SHP77 (cell line): Measurements from ENCODE around the gene KDM4B.

Source experiments
- DNase-seq, 2 experiments: peaks; one replicate each; lab custom pipeline; 2025; lab: John Stamatoyannopoulos, UW

Gene KDM4B

GRCh38 chr19:5086725-5087439 lies 118.0 kb downstream of the KDM4B start:
- DNase-seq, result peak; percentile 83 to 85

DNA sequence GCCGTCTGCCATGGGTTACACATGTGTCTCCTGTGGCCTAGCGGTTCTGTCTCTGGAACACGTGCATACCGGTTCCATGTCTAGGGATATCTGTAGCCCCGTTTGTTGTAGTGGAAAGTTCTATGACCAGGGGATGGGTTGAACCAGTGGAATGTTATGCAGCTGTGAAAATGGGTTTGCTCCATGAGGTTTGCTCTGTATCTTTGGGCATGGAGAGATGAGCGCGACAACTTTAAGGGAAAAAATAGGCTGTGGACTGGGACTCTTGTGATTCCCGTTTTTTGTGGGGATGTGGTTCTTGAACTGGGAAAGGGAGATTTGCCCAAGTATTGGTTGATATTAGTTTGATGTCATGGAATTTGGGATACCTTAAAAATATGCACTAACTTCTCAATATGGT lies 120.4 kb downstream of the KDM4B start:
- no peak for DNase-seq

DNA sequence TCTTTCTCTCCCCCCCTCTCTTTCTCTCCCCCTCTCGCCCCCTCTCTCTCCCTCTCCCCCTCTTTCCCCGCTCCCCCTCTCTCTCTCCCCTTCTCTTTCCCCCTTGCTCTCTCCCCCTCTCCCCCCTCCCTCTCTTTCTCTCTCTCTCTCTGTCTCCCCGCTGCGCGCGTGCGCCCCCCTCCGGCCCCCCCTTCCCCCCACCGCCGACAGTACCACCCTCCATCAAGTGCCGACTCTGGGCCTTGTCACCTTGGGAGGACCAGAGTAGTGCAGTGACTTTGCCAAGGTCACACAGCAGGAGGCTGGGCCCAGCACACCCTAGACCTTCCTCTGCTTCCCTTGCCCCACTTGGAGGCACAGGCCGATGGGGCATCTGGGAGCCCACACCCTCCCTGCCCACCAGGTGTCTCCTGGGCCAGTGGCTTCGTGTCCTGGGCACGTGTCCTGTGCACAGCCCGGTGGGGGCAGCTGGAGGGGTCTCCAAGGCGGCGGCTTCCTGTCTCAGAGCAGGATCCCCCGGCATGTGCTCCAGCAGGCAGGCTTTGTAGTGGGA lies 121.6 kb downstream of the KDM4B start:
- no peak for DNase-seq

DNA sequence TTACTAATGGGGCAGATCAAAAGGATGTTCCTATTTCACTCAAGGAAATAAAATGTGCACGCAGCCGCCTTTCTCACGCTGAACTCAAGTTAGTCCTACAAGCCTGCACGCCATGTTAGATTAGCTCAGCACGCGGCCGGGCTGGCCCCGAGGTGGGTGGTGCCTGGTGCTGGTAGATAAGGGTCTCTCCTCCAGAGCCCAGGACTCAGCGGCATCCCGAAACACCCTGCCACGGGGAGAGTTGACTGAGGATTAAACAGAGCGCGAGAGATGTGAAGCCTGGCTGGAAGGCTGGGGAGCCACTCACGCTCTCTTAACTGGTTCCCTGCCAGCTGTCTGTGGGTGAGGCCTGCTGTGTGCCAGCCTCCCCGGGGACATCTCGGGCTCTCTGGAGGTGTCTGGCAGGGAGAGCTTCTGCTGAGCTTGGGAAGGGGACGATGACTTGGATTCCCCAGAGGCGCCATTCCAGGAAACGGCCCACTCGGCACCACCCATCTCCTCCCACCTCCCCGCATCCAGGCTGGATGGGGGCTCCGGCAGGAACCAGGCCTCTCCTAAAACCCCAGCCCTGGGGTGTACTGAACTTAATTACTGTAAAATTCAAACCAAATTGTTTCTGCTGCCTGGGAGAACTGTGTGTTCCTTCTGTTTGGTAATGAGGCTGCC lies 122.2 kb downstream of the KDM4B start:
- no peak for DNase-seq

- no peak for DNase-seq
Measured at GRCh38 chr19:5091684-5092480, 123.0 kb downstream of the KDM4B start.

DNA sequence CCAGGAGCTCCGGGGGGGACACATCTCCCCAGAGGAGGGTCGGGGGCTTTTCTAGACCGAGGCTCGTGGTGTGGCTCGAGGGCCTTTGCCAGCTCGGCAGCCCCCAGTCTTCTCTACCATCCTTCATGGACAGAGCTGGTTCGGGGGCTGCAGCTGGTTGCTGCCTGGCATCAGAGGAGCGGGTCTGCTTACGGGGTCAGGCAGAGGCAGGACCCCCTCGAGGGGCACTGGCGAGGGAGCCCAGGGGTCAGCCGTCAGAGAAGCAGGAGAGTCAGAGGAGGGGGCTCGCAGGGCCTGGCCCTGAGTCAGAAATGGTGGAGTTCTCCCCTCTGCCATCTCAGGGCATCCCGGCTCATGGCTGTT lies 123.5 kb downstream of the KDM4B start:
- DNase-seq, result no peak

GRCh38 chr19:5093297-5093928 lies 124.5 kb downstream of the KDM4B start:
- DNase-seq, result peak; percentile 55 to 59

DNA sequence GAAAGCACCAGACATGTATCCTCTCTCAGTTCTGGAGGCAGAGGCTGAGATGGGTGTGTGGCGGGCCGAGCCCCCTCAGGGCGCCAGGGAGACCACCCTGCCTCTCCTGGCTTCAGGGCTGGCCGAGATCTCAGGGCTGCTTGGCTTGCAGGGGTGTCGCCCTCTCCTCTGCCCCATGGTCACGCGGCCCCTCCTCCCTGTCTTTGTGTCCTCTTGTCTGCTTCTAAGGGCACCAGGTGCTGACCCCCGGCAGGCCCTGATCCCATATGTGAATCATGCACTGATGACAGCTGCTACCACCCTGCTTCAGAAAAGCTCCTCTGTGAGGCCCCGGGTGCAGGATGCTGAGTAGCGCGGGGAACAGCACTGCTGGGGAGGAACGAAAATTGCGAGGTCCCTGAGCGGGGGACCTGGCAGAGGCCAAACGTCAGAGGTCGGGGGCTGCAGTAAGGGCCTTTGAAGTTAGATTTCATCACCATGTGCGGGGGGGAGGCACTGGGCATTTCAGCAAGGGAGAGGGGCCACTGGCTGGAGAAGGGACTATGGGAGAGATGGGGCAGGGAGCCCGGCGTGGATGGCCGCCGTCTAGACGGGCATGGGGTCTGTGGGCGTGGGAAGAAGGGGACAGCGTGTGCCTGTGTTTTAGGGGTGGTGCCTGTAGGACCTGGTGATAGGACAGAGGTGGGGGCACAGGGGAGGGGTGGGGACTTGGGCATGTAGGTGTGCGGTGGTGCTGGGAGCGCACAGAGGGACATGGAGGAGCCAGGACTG lies 125.2 kb downstream of the KDM4B start:
- DNase-seq, result peak; percentile 75 to 76

DNA sequence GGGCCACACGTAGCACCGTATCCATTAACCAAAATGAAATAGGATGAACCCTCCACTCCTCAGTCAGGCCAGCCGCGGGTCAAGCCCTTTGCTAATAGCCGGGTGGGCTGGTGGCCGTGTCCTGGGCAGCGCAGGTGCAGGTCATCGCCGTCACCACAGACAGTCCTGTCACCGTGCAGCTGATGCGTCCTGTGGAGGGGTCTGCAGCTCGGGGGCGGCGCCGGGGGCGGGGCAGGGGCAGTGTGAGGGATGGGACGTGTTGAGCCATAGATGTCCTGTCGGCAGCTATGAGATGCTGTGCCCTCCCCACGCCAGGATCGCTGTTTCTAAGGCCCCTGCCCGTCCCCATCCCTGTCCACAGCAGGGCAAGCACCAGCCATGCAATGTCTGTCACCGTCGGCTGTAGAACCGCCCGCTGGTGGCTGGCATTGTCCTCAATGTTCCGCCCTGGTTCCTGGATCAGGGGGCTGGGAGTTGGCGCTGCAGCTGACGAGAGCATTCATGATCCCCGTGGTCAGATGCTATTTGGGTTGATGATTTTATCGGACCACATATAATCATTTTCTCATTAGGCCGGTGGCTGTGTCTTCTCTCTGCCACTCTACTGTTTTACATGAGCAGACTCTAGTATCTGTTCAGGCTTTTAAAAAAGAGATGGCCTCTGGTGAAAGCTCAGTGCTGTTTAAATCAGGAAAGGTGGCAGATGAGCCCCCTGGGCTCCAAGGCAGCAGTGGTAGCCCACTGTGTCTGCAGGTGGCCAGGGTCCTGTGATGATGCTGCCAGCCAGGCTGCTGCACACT lies 126.1 kb downstream of the KDM4B start:
- DNase-seq, result no peak

DNA sequence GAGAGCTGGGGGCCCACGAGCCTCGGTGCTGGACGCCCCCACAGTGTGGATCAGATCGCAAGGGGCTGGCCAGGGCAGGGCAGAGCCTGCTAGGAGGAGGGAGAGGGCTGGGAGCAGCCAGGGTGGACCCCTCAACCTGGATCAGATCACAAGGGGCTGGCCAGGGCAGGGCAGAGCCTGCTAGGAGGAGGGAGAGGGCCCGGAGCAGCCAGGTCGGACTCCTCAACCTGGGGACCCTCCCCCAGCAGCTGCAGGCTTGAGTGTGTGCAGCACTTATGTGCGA lies 126.6 kb downstream of the KDM4B start:
- DNase-seq, result no peak

DNA sequence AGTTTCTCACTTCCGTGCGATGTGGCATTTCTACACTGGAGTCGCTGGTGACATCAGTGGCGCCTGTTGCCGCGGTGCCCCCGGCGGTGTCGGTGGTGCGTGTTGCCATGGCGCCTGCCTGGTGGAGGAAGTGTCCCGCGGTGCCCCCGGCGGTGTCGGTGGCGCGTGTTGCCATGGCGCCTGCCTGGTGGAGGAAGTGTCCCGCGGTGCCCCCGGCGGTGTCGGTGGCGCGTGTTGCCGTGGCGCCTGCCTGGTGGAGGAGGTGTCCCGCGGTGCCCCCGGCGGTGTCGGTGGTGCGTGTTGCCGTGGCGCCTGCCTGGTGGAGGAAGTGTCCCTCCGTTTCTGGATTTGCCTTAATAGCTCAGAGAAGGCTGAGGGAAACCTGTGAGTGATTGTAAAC lies 127.6 kb downstream of the KDM4B start:
- DNase-seq, result no peak

DNA sequence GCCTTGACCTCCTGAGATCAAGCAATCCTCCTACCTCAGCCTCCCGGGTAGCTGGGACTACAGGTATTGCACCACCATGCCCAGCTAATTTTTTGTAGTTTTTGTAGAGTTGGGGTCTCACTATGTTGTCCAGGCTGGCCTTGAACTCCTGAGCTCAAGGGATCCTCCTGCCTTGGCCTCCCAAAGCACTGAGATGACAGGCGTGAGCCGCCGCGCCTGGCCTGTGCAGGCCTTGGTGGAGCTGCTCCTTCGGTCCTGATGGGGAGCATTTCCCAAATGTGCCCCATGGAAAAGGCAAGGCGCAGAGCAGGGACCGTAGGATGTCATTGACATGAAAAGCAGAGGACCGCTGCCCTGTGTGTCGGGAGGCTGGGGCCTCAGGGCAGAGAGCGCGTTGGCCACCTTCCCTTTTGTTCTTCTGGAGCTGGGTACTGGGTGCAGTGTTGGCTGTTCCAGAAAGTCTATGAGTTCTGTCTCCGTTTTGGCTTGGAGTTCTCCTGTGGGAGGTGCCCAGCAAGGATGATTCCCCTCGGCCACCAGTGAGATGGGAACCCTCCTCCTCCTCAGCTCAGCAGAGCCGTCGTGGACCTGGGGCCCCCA lies 128.5 kb downstream of the KDM4B start:
- no peak for DNase-seq

- no peak for DNase-seq
Measured at GRCh38 chr19:5097959-5098623, 129.2 kb downstream of the KDM4B start.

DNA sequence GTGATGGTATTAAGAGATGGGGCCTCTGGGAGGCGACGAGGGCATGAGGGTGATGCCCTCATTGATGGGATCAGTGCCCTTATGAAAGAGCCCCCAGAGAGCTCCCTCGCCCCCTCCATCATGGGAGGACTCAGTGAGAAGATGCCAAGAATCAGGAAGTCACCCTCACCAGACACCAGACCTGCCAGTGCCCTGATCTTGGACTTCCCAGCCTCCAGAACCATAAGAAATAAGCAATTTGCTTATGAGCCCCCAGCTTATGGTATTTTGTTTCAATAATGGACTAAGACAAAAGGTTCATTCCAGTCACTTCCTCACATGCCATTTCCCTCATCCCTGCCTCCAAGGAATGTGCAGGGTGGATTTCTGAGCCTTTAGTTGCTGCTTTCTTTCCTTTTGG lies 129.7 kb downstream of the KDM4B start:
- no peak for DNase-seq

DNA sequence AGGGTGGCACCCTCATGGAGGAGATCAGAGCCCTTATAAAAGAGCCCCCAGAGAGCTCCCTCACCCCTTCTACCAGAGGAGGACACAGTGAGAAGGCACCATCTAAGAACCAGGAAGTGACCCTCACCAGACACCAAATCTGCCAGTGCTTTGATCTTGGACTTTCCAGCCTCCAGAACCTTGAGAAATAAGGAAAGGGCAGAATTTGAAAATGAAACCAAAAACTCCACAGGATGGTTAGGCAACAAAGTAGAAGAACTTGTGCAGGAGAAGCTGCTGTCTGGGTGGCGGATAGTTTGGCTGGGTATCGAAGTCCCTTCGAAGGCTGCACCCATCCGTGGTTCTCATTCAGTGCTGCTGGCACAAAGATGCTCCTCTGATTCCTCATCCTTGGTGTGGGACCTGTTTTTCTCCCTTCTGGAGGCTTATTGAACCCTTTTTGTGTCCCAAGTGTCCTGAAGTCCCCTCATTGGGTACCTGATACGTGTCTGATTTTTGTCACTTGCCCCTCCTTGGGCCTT lies 130.8 kb downstream of the KDM4B start:
- no peak for DNase-seq

DNA sequence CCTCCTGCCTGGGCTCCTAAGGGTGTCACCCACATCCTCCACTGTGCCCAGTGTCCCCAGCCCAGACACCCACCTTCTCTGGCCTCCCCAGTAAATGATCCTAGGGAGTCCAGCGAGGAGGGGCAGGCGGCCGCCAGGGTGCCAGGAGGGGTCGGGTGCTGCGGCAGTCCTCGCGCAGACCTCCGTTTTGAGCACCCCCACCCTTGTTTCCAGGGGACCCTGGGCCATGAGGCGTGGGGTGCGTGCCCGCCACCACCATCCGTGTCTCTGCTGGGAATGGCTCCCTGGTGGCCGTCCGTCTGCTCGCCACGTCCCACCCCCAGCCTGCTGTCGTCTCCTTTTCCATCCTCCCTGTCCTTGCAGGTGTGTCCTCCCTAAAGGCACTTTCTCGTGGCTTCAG lies 133.0 kb downstream of the KDM4B start:
- no peak for DNase-seq

- peak in 1 of 2 experiments; percentile 56 for DNase-seq
Measured at GRCh38 chr19:5102520-5102919, 133.6 kb downstream of the KDM4B start.

GRCh38 chr19:5103061-5103701 lies 134.3 kb downstream of the KDM4B start:
- DNase-seq, result peak; percentile 66 to 81

- DNase-seq, result peak in 1 of 2 experiments; percentile 56
Measured at GRCh38 chr19:5103812-5104410, 135.0 kb downstream of the KDM4B start.
